Measurements from ENCODE around the gene ARF6. TPM values are rescaled to one million over a fixed set of nuclear protein-coding genes. Genes with fewer than 3 reads are reported as not detected.

The ARF6 gene
- total and polyA plus RNA-seq, 4 donors = 20.3 to 56.2 (median 24.5) TPM

DNA sequence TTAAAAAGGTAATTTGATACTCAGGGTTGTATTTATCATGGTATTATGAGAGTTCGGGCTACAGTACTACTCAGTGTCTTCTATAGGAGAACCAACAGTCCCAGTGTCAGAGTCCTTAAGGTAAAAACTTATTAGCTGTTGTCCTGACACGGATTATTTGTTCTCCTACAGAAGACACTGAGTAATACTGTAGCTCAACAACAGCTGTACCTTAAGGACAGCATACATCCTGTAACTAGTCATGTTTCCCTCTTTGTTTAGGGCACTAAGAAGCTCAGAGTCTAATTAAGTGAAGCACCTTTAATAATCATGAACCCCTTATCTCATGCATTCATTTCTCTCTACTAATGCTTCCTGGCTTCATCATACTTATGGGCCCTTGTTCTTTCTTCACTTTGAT lies 33.9 kb downstream of the ARF6 start:
- H3K27me3 ChIP-seq (ENCODE audit: control insufficient read depth in 4 of 4, insufficient read depth in 4 of 4, low read length in 3 of 4) = no peaks in the 10 kb centered on the region
- 97% methylated on average over 2 of the region's 2 CpGs for WGBS
- DNase-seq (ENCODE audit: low spot score) = no peak
- no peaks in the 10 kb centered on the region for H3K4me1 ChIP-seq (ENCODE audit: control insufficient read depth in 4 of 4, insufficient read depth in 4 of 4, low read length in 3 of 4)
- no peak overlapping the region for H3K27ac ChIP-seq (ENCODE audit: low read depth in 1 of 2, low read length in 2 of 2)
- TF ChIP-seq, protein P1, sequence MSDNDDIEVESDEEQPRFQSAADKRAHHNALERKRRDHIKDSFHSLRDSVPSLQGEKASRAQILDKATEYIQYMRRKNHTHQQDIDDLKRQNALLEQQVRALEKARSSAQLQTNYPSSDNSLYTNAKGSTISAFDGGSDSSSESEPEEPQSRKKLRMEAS (IDR thresholded peaks at IDR 0.05) = no peak
- no peak for TF ChIP-seq JUND (IDR thresholded peaks at IDR 0.05)
- TF ChIP-seq, protein P2, sequence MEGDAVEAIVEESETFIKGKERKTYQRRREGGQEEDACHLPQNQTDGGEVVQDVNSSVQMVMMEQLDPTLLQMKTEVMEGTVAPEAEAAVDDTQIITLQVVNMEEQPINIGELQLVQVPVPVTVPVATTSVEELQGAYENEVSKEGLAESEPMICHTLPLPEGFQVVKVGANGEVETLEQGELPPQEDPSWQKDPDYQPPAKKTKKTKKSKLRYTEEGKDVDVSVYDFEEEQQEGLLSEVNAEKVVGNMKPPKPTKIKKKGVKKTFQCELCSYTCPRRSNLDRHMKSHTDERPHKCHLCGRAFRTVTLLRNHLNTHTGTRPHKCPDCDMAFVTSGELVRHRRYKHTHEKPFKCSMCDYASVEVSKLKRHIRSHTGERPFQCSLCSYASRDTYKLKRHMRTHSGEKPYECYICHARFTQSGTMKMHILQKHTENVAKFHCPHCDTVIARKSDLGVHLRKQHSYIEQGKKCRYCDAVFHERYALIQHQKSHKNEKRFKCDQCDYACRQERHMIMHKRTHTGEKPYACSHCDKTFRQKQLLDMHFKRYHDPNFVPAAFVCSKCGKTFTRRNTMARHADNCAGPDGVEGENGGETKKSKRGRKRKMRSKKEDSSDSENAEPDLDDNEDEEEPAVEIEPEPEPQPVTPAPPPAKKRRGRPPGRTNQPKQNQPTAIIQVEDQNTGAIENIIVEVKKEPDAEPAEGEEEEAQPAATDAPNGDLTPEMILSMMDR (IDR thresholded peaks at IDR 0.05; ENCODE audit: low read depth, low read length, missing input control) = no peak
- no peak for TF ChIP-seq RXRA (IDR thresholded peaks at IDR 0.05)
- TF ChIP-seq FOXA1 (IDR thresholded peaks at IDR 0.05) = no peak
- TF ChIP-seq, protein P3, sequence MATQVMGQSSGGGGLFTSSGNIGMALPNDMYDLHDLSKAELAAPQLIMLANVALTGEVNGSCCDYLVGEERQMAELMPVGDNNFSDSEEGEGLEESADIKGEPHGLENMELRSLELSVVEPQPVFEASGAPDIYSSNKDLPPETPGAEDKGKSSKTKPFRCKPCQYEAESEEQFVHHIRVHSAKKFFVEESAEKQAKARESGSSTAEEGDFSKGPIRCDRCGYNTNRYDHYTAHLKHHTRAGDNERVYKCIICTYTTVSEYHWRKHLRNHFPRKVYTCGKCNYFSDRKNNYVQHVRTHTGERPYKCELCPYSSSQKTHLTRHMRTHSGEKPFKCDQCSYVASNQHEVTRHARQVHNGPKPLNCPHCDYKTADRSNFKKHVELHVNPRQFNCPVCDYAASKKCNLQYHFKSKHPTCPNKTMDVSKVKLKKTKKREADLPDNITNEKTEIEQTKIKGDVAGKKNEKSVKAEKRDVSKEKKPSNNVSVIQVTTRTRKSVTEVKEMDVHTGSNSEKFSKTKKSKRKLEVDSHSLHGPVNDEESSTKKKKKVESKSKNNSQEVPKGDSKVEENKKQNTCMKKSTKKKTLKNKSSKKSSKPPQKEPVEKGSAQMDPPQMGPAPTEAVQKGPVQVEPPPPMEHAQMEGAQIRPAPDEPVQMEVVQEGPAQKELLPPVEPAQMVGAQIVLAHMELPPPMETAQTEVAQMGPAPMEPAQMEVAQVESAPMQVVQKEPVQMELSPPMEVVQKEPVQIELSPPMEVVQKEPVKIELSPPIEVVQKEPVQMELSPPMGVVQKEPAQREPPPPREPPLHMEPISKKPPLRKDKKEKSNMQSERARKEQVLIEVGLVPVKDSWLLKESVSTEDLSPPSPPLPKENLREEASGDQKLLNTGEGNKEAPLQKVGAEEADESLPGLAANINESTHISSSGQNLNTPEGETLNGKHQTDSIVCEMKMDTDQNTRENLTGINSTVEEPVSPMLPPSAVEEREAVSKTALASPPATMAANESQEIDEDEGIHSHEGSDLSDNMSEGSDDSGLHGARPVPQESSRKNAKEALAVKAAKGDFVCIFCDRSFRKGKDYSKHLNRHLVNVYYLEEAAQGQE (IDR thresholded peaks at IDR 0.05) = no peak
- no peak for TF ChIP-seq RAD21 (IDR thresholded peaks at IDR 0.05)
- no peak for TF ChIP-seq SP1 (IDR thresholded peaks at IDR 0.05)
- no peak for TF ChIP-seq FOXA2 (IDR thresholded peaks at IDR 0.05)
- no peak for TF ChIP-seq NR2F2 (IDR thresholded peaks at IDR 0.05)
- TF ChIP-seq YY1 (IDR thresholded peaks at IDR 0.05) = no peak
- TF ChIP-seq EGR1 (IDR thresholded peaks at IDR 0.05; ENCODE audit: low read depth in 2 of 2) = no peak
- TF ChIP-seq, protein P4, sequence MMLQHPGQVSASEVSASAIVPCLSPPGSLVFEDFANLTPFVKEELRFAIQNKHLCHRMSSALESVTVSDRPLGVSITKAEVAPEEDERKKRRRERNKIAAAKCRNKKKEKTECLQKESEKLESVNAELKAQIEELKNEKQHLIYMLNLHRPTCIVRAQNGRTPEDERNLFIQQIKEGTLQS (IDR thresholded peaks at IDR 0.05) = no peak
- H3K36me3 ChIP-seq (ENCODE audit: control insufficient read depth in 4 of 4, insufficient read depth in 3 of 4, low read depth in 1 of 4, low read length in 3 of 4) = no peaks in the 10 kb centered on the region
- no peak overlapping the region for H3K4me3 ChIP-seq (ENCODE audit: low read depth in 1 of 3, low read length in 3 of 3)
- no peaks in the 10 kb centered on the region for H3K9me3 ChIP-seq (ENCODE audit: control insufficient read depth in 4 of 4, low read length in 3 of 4)
- H3K9ac ChIP-seq (ENCODE audit: low read depth in 1 of 2, low read length in 2 of 2) = no peak overlapping the region

DNA sequence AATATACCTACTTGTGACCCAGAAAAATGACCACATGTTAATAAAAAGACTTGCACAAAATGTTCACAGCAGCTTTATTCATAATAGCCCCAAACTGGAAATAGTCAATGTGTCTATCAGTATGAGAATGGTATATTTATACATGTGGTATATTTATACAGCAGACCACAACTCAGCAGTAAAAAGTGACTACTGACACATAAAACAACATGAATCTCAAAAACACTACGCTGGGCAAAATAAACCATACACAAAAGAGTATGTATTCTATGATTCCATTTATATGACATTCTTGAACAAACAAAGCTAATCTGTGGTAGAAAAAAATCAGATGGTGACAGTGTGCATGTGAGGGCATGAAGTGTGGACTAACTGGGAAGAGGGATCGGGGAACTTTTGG lies 35.1 kb downstream of the ARF6 start:
- Histone ChIP-seq H3K4me1 (ENCODE audit: control insufficient read depth in 4 of 4, insufficient read depth in 4 of 4, low read length in 3 of 4) (no peaks in the 10 kb centered on the region), H3K9me3 (ENCODE audit: control insufficient read depth in 4 of 4, low read length in 3 of 4) (no peaks in the 10 kb centered on the region), H3K36me3 (ENCODE audit: control insufficient read depth in 4 of 4, insufficient read depth in 3 of 4, low read depth in 1 of 4, low read length in 3 of 4) (no peaks in the 10 kb centered on the region), H3K9ac (ENCODE audit: low read depth in 1 of 2, low read length in 2 of 2) (no peak overlapping the region), H3K27ac (ENCODE audit: low read depth in 1 of 2, low read length in 2 of 2) (no peak overlapping the region), H3K27me3 (ENCODE audit: control insufficient read depth in 4 of 4, insufficient read depth in 4 of 4, low read length in 3 of 4) (no peaks in the 10 kb centered on the region), H3K4me3 (ENCODE audit: low read depth in 1 of 3, low read length in 3 of 3) (no peak overlapping the region)
- DNase-seq (ENCODE audit: low spot score) = no peak
- TF ChIP-seq YY1 (IDR thresholded peaks at IDR 0.05) (no peak), FOXA1 (IDR thresholded peaks at IDR 0.05) (no peak), JUND (IDR thresholded peaks at IDR 0.05) (no peak), GABPA (IDR thresholded peaks at IDR 0.05 in 1 of 2, conservative IDR thresholded peaks at IDR 0.05 in 1 of 2) (no peak), SP1 (IDR thresholded peaks at IDR 0.05) (no peak), FOXA2 (IDR thresholded peaks at IDR 0.05) (no peak), NR2F2 (IDR thresholded peaks at IDR 0.05) (no peak), TAF1 (conservative IDR thresholded peaks at IDR 0.05) (no peak), RAD21 (IDR thresholded peaks at IDR 0.05) (no peak), RXRA (IDR thresholded peaks at IDR 0.05) (no peak)
- TF ChIP-seq, protein P5, sequence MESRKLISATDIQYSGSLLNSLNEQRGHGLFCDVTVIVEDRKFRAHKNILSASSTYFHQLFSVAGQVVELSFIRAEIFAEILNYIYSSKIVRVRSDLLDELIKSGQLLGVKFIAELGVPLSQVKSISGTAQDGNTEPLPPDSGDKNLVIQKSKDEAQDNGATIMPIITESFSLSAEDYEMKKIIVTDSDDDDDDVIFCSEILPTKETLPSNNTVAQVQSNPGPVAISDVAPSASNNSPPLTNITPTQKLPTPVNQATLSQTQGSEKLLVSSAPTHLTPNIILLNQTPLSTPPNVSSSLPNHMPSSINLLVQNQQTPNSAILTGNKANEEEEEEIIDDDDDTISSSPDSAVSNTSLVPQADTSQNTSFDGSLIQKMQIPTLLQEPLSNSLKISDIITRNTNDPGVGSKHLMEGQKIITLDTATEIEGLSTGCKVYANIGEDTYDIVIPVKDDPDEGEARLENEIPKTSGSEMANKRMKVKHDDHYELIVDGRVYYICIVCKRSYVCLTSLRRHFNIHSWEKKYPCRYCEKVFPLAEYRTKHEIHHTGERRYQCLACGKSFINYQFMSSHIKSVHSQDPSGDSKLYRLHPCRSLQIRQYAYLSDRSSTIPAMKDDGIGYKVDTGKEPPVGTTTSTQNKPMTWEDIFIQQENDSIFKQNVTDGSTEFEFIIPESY (IDR thresholded peaks at IDR 0.05) = no peak
- TF ChIP-seq, protein P4 (IDR thresholded peaks at IDR 0.05) = no peak
- TF ChIP-seq, protein P1 (IDR thresholded peaks at IDR 0.05) = no peak
- TF ChIP-seq, protein P2 (IDR thresholded peaks at IDR 0.05; ENCODE audit: low read depth, low read length, missing input control) = no peak
- TF ChIP-seq, protein P3 (IDR thresholded peaks at IDR 0.05) = no peak
- 95% methylated on average over 2 of the region's 2 CpGs for WGBS

All from liver (tissue), 9 donors.